Measurements from ENCODE around the gene DNAJB8.

The DNAJB8 gene

GRCh38 chr3:128434524-128434923 lies 32.2 kb downstream of the DNAJB8 start:
- Histone ChIP-seq H3K4me1 (ENCODE audit: control insufficient read depth, low read length) (no peaks in the 10 kb centered on the region), H3K9me3 (ENCODE audit: control insufficient read depth, insufficient read depth, low read length) (no peaks in the 10 kb centered on the region), H3K79me2 (ENCODE audit: control insufficient read depth, low read length) (no peaks in the 10 kb centered on the region), H3K27me3 (ENCODE audit: control insufficient read depth, low read length) (peaks cover 3% of the 10 kb centered on the region; the same call in 1 of the 2 replicates), H3K9me2 (replicated peaks; ENCODE audit: control insufficient read depth, low read length) (no peaks in the 10 kb centered on the region), H4K20me1 (ENCODE audit: control insufficient read depth, insufficient read depth, low read depth, low read length) (no peaks in the 10 kb centered on the region), H3F3A (ENCODE audit: control insufficient read depth, insufficient read depth) (no peaks in the 10 kb centered on the region), H3K4me2 (ENCODE audit: low read length) (no peak overlapping the region), H3K36me3 (ENCODE audit: control insufficient read depth, low read length) (no peaks in the 10 kb centered on the region), H3K4me3 (ENCODE audit: low read length) (no peak overlapping the region), H3K27ac (ENCODE audit: low read depth, low read length) (no peak overlapping the region)
- TF ChIP-seq CTCF (IDR thresholded peaks at IDR 0.05; ENCODE audit: low read depth, low read length, poor library complexity, severe bottlenecking) = no peak
- TF ChIP-seq EZH2phosphoT487 (IDR thresholded peaks at IDR 0.05; ENCODE audit: borderline replicate concordance, low read length) = no peak

GRCh38 chr3:128433837-128434165 lies 32.9 kb downstream of the DNAJB8 start:
- Histone ChIP-seq H3K36me3 (ENCODE audit: control insufficient read depth, low read length) (no peaks in the 10 kb centered on the region), H3K4me3 (ENCODE audit: low read length) (no peak overlapping the region), H3K4me2 (ENCODE audit: low read length) (no peak overlapping the region), H3K79me2 (ENCODE audit: control insufficient read depth, low read length) (no peaks in the 10 kb centered on the region), H3K27me3 (ENCODE audit: control insufficient read depth, low read length) (peaks cover 2% of the 10 kb centered on the region; the same call in 1 of the 2 replicates), H3K4me1 (ENCODE audit: control insufficient read depth, low read length) (no peaks in the 10 kb centered on the region), H3K9me2 (replicated peaks; ENCODE audit: control insufficient read depth, low read length) (no peaks in the 10 kb centered on the region), H3F3A (ENCODE audit: control insufficient read depth, insufficient read depth) (no peaks in the 10 kb centered on the region), H4K20me1 (ENCODE audit: control insufficient read depth, insufficient read depth, low read depth, low read length) (no peaks in the 10 kb centered on the region), H3K27ac (ENCODE audit: low read depth, low read length) (no peak overlapping the region), H3K9me3 (ENCODE audit: control insufficient read depth, insufficient read depth, low read length) (no peaks in the 10 kb centered on the region)
- TF ChIP-seq EZH2phosphoT487 (IDR thresholded peaks at IDR 0.05; ENCODE audit: borderline replicate concordance, low read length) = no peak
- TF ChIP-seq CTCF (IDR thresholded peaks at IDR 0.05; ENCODE audit: low read depth, low read length, poor library complexity, severe bottlenecking) = no peak

GRCh38 chr3:128432971-128433836 lies 33.5 kb downstream of the DNAJB8 start:
- Histone ChIP-seq H3K27ac (ENCODE audit: low read depth, low read length) (no peak overlapping the region), H3K4me1 (ENCODE audit: control insufficient read depth, low read length) (no peaks in the 10 kb centered on the region), H3K9me3 (ENCODE audit: control insufficient read depth, insufficient read depth, low read length) (no peaks in the 10 kb centered on the region), H3K9me2 (replicated peaks; ENCODE audit: control insufficient read depth, low read length) (no peaks in the 10 kb centered on the region), H3K79me2 (ENCODE audit: control insufficient read depth, low read length) (no peaks in the 10 kb centered on the region), H3K27me3 (ENCODE audit: control insufficient read depth, low read length) (peaks cover 2% of the 10 kb centered on the region; the same call in 1 of the 2 replicates), H4K20me1 (ENCODE audit: control insufficient read depth, insufficient read depth, low read depth, low read length) (no peaks in the 10 kb centered on the region), H3F3A (ENCODE audit: control insufficient read depth, insufficient read depth) (no peaks in the 10 kb centered on the region), H3K36me3 (ENCODE audit: control insufficient read depth, low read length) (no peaks in the 10 kb centered on the region), H3K4me2 (ENCODE audit: low read length) (no peak overlapping the region), H3K4me3 (ENCODE audit: low read length) (no peak overlapping the region)
- TF ChIP-seq EZH2phosphoT487 (IDR thresholded peaks at IDR 0.05; ENCODE audit: borderline replicate concordance, low read length) (no peak), CTCF (IDR thresholded peaks at IDR 0.05; ENCODE audit: low read depth, low read length, poor library complexity, severe bottlenecking) (no peak)
